ENCODE measurements around the gene B3GAT2.
"Not testable (repeated sequence)": the region's sequence is repeated elsewhere in the genome, so short reads cannot be mapped to it uniquely, and the experiment has no call there.

Gene B3GAT2, protein sequence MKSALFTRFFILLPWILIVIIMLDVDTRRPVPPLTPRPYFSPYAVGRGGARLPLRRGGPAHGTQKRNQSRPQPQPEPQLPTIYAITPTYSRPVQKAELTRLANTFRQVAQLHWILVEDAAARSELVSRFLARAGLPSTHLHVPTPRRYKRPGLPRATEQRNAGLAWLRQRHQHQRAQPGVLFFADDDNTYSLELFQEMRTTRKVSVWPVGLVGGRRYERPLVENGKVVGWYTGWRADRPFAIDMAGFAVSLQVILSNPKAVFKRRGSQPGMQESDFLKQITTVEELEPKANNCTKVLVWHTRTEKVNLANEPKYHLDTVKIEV

DNA sequence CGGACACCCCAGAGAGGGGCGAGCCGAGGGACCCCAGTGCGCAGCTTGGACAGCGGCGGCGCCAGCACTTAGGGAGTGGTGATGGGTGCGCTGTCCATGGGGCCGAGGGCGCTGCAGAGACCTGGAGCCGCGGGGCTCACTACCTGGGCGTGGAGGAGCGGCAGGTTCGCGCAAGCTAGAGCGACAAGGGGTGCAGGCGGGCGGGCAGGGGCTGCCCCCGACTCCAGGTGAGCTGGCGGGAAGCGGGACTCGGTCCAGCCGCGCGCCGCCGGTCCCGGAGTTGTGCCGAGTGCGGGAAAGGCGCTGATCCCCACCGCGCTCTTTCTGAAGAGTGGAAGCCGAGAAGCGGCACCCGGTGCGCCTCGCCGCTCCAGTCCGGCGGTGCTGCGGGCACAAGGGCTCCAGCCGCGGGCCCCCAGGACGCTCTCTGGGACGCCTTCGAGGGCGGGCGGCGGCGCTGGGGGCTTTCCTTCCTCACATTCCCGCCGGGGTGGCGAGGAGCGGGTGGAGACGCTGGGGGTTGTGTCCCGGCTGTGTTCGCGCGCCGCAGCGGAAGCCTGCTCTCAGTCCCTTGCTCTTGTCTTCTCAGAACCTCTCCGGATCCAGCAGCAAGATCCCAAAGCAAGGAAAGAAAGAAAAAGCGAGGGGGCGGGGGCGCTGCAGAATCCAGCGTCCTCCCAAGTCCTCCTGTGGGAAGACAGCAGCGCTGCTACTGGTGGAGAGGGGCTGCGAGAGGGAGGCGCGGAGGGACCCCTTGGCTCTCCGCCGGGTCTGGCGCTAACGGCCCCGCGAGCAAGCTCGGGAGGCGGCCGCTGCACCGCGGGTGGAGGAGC is at the start of gene B3GAT2:
Gene B3GAT2 (minus strand): TSS at position 610 of the 833 bp plus-strand sequence. CDS start 631 bp downstream, outside the sequence.
- peak; percentile 16 for DNase-seq (ENCODE audit: low spot score)

DNA sequence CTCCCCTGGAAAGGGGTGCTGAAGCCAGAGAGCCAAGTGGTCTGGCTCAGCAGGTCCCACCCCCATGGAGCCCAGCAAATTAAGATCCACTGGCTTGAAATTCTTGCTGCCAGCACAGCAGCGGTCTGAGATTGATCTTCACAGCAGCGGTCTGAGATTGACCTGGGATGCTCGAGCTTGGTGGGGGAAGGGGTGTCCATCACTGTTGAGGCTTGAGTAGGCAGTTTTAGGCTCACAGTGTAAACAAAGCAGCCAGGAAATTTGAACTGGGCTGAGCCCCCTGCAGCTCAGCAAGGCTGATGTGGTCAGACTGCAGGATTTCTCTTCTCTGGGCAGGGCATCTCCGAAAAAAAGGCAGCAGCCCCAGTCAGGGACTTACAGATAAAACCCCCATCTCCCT is 41.3 kb upstream of the B3GAT2 start:
- no peak for DNase-seq (ENCODE audit: low spot score)

DNA sequence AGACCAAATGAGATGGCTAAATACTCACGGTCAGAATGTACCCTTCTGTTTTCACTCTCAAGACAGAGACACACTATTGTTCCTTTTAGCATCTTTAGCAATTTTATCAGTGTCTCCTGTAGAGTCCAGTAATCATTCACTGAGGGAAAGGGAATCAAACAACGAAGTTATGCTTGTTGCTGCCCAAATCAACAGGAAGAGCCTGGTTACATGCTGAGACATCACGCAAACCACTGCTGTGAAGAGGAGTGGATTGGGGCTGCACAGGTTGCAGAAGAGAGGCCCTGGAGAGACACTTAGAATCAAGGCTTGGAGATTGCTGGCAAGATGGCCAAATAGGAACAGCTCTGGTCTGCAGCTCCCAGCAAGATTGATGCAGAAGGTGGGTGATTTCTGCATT is 40.5 kb upstream of the B3GAT2 start:
- no peak for DNase-seq (ENCODE audit: low spot score)

DNA sequence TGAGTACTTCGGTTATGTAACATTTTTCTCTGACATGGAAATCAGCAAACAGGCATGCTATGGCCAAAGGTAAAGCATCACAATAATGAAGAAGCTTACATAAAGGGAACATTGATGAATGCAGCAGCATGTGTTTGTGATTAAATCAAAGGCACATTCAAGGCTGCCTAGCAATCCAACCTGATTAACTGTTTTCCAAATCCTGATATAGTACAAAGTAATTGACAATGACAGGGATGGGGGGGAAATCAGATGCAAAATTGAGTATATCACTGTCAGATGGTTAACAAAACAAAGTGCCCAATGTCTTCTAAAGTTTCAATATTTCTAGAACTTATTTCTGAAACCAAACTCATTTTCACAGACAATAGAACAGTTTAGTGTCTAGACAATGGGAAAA is 39.2 kb upstream of the B3GAT2 start:
- DNase-seq (ENCODE audit: low spot score), result no peak

DNA sequence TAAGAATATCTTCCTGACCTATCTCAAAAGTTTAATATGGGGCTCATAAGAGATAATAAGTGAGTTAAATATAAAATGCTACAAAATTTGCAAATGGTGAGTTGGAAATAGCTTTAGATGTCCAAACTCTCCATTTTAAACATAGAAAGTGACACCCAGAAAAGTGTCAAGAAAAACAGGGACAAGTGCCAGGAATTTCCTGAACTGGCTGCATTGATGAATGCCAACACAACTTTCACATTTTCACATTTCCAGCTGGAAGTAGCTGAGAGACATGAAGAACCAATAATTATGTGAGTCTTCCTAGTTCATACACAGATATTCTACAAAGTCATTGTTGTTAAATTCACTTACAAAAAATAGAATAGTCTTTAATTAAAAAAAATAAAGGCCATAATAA is 38.6 kb upstream of the B3GAT2 start:
- DNase-seq (ENCODE audit: low spot score), result no peak

DNA sequence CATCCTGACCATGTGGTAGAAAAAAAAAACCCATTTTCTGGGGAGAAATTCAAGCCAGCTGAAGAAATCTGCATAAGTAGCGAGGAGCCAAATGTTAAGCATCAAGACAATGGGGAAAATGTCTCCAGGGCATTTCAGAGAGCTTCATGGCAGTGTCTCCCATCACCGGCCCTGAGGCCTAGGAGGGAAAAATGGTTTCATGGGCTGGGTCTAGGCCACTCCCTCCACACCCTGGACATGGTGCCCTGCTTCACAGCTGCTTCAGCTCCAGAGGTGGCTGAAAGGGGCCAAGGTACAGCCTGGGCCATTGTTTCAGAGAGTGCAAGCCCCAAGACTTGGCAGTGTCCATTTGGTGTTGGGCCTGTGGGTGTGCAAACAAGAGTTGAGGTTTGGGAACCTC is 34.4 kb upstream of the B3GAT2 start:
- DNase-seq (ENCODE audit: low spot score), result no peak

DNA sequence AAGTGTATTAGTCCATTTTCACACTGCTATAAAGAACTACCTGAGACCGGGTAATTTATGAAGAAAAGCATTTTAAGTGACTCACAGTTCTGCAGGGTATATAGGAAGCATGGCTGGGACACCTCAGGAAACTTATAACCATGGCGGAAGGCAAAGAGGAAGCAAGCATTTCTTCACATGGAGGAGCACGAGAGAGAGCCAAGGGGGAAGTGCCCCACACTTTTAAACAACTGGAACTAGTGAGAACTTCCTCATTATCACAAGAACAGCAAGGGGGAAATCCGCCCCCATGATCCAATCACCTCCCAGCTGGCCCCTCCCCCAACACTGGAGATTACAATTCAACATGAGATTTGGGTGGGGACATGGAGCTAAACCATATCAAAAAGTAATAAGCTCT is 28.3 kb upstream of the B3GAT2 start:
- no peak for DNase-seq (ENCODE audit: low spot score)

DNA sequence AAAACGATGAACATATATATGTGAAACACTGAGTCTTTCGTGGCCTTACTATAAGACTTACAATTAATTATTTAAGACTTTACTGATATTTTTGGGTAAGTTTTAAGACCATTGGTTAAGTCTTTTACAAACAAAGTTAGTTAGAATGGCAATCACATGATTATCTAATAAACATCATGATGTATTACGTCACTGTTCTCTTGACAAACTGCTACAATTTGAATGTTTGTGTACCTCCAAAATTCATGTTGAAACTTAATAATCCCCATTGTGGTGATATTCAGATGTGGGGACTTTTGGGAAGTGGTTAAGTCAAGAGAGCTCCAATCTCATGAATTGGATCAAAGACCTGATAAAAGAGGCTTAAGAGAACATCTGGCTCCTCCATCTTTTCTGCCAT is 25.9 kb upstream of the B3GAT2 start:
- DNase-seq (ENCODE audit: low spot score), result no peak

DNA sequence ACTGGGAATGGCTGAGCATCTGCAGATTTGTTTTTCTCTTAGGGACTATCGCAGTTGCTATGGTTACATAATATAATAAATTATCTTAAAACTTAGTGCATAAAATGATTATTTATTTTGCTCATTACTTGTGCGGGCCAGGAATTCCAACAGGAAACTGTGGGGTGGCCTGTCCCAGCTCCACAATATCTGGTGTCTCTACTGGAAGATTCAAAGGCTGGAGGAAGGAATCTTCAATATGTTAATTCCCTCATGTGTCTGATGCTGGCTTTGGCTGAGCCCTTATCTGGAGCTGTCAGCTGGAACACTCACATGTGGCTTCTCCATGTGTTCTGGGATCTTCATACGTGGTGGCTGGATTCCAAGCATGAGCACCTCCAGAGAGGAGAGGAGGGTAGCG is 23.9 kb upstream of the B3GAT2 start:
- DNase-seq (ENCODE audit: low spot score), result no peak

DNA sequence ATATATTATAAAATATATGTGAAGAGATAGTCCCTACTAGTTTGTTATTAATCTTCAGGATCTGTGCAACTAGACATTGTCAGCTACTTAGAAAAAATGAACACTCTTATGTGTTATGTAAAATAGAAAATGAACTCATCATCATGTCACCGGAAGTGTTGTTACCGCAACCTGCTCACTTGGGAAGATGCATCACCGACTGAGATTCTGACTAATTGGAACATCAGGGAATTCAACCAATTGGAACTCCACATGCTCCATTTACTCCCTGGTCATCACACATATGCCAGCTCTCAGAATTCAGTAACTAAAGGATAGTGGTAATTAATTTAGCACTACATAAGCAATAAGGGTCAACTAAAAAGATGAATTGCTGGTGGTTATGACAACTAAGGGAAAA is 16.7 kb upstream of the B3GAT2 start:
- DNase-seq (ENCODE audit: low spot score), result no peak

GRCh38 chr6:70967049-70967448 is 10.2 kb upstream of the B3GAT2 start:
- no peak for DNase-seq (ENCODE audit: low spot score)

DNA sequence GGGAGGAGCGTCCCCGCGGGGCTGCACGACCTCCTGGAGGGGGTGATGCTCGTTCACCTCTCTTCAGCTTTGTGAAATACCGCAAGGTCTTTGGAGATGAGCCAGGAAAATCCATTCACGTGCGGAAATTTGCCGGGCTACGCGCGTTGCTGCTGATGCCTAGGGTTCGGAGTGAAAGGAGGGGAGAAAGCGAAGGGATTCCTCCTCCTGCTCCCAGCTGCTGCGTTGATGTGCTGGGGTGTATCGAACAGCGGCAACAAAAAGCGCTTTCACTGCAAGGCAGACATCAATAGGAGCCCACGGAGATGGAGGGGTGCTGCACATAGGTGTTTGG is 391 bp upstream of the B3GAT2 start:
- no peak for DNase-seq (ENCODE audit: low spot score)

GRCh38 chr6:70956191-70956450 is 739 bp downstream of the B3GAT2 start:
- no peak for DNase-seq (ENCODE audit: low spot score)

GRCh38 chr6:70955441-70956190 is 1.2 kb downstream of the B3GAT2 start:
- DNase-seq (ENCODE audit: low spot score), result peak; percentile 58

DNA sequence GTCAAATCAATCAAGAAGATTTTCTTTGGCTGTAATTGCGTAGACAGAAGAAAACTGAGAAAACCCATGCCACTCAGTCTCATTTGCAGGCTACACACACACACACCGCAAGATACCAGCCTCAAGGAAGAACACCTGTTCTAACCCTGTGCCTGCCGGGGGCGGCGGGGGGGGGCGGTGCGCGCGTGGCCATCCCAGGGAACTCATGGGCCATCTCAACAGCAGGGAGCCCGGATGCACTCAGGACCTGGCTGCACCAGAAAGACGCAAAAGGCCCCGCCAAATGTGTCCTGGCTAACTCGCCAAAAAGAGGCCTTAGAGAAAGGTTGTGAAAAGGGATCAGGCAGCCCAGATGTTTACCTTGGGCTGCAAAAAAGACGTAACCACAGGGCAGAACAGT is 2.1 kb downstream of the B3GAT2 start:
- no peak for DNase-seq (ENCODE audit: low spot score)

GRCh38 chr6:70954176-70954575 is 2.7 kb downstream of the B3GAT2 start:
- no peak for DNase-seq (ENCODE audit: low spot score)

DNA sequence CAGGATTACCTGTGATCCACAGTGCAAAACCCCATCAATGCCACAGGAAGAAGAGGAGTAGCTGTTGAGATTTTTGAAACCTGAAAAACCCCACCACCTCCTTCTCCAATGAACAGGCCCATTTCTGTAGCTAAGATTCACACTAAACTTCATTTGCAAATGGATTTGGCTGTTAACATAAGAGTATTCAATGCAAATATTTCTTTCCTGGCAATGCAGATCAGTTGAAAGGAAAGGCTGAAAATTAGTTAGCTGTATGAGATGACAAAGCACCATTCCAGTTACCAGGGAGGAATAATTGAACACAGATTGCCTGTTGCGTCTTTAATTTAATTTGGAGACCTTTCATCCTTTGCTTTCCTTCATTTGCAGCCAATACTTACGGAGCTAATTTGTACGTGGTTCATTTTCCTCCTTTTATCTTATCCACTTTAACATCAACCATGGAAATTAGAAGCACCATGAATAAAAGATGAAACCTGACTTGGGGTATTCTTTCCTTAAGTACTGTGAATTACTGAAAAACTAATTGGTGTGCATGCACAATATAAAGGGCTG is 4.2 kb downstream of the B3GAT2 start:
- DNase-seq (ENCODE audit: low spot score), result no peak

GRCh38 chr6:70944321-70944720 is 12.5 kb downstream of the B3GAT2 start:
- not testable (repeated sequence) for DNase-seq (ENCODE audit: low spot score)

DNA sequence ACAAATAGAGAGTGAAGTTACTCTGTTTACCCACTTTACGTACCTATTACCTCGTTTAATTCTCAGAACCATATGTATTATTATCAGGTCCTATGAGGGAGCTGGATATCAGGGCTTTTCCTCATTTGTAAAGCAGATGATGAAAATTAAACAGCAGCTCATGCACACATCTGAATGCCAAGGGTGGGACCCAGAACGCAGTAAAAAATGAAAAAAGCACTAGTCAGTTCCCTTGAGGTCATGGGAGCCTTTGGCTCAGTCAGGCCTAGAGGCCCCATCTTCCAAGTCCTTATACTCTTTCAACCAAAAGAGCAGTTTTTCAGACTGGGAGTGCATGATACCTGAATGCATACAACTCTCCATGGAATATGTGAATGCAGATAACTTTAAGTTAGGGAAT is 23.0 kb downstream of the B3GAT2 start:
- no peak for DNase-seq (ENCODE audit: low spot score)

DNA sequence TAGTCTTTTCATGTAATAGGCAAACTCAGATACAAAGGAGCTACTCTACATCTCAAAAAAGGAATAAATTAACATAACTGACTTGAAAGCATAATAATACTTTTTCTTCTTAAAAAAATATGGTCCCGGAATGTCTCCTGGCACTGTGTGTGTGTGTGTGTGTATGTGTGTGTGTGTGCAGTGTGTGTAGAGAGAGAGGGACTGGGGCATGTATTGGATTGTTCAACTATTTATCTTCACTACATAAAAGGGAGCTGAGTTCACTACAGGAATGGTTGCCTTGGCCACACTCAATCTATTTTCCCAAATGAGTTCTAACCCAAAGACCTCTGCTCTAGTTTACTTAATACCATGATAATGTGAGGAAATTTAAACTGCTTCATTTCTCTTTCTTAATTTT is 51.1 kb downstream of the B3GAT2 start:
- DNase-seq (ENCODE audit: low spot score), result no peak

GRCh38 chr6:70903665-70904452 is 53.0 kb downstream of the B3GAT2 start:
- no peak for DNase-seq (ENCODE audit: low spot score)

DNA sequence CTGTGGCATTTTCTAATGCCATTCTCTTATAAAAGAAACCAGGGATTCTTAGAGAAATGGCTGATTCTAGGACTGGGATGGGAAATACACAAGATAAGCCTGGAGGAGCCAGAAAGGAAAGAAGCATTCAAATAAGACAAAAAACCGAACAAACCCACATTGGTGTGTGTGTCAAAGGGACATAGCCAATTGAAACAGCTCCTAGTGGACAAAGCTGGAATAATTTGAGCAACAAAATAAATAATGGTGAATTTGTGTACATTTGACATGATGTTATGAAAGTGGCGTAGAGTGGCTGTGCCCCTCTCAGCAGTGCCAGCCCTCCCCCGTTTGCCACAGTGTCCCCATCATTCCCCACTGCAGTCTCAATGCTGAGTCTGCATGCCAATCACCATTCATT is 55.5 kb downstream of the B3GAT2 start:
- DNase-seq (ENCODE audit: low spot score), result no peak
